Astrocyte (in vitro differentiated cells and primary cell): ENCODE data around the gene GPR142.

ENCODE experiments used
- EZH2 ChIP-seq: IDR thresholded peaks from 2 replicates; pipeline ENCODE4 v1.6.1; 2012; ENCODE audit warnings: mild to moderate bottlenecking, low read length, inconsistent platforms; ENCODE audit not compliant: insufficient read depth
- TF ChIP-seq, protein P1 (sequence below): IDR thresholded peaks from 2 replicates; pipeline ENCODE4 v1.5.1; 2011; ENCODE audit warnings: low read depth, mild to moderate bottlenecking, inconsistent platforms, low read length, moderate library complexity; ENCODE audit not compliant: insufficient read depth

DNA sequence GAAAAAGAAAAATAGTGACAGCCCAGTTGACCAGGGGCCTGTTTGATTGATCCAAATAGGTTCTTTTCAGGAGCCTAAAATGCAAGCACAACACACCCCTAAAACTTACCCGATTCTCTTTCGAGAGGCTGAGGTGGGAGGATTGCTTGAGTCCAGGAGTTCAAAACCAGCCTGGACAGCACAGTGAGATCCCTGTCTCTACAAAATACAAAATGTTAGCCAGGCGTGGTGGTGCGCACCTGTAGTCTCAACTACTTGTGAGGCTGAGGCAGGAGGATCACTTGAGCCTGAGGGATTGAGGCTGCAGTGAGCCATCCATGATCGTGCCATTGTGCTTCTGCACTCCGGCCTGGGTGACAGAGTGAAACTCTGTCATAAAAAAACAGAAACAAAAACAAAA lies 42.8 kb upstream of the GPR142 start:
- TF ChIP-seq, protein P1, sequence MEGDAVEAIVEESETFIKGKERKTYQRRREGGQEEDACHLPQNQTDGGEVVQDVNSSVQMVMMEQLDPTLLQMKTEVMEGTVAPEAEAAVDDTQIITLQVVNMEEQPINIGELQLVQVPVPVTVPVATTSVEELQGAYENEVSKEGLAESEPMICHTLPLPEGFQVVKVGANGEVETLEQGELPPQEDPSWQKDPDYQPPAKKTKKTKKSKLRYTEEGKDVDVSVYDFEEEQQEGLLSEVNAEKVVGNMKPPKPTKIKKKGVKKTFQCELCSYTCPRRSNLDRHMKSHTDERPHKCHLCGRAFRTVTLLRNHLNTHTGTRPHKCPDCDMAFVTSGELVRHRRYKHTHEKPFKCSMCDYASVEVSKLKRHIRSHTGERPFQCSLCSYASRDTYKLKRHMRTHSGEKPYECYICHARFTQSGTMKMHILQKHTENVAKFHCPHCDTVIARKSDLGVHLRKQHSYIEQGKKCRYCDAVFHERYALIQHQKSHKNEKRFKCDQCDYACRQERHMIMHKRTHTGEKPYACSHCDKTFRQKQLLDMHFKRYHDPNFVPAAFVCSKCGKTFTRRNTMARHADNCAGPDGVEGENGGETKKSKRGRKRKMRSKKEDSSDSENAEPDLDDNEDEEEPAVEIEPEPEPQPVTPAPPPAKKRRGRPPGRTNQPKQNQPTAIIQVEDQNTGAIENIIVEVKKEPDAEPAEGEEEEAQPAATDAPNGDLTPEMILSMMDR, result no peak
- no peak for TF ChIP-seq EZH2
